H1 (cell line): ENCODE measurements around the gene COPS9. TPM values are rescaled to one million over a fixed set of nuclear protein-coding genes. Genes with fewer than 3 reads are reported as not detected.

Source experiments
- CTCF ChIA-PET: fragments of 300-600 bp; sonication (Branson Sonifier 250); formaldehyde crosslinking; loops from one replicate; lab custom pipeline; 2021; ENCODE audit not compliant: partially characterized antibody; lab: Charles Lee
- POLR2A ChIA-PET: fragments of 300-600 bp; sonication (Branson Sonifier 250); formaldehyde crosslinking; loops from one replicate; lab custom pipeline; 2021; ENCODE audit warnings: inconsistent platforms; ENCODE audit not compliant: partially characterized antibody; lab: Charles Lee
- DNase-seq, 2 experiments: peaks; one replicate each; pipeline versions ENCODE4 v3.0.0 to v3.0.0-alpha.2; 2010 to 2022; ENCODE audit warnings: low spot score in 2 of 2, low read depth in 1 of 2, mixed read lengths in 1 of 2
- FAIRE-seq: peaks from 2 replicates; lab custom pipeline; 2011; peaks lifted over from hg19 to GRCh38; lab: Jason Lieb, UNC
- H2AFZ ChIP-seq: 2 replicates; pipeline ENCODE4 v1.8.1; 2012; ENCODE audit warnings: low read length, inconsistent platforms
- H2AK5ac ChIP-seq: 2 replicates; pipeline ENCODE4 v1.6.1; 2013; ENCODE audit warnings: low read depth, low read length
- H2BK120ac ChIP-seq: replicated peaks from 2 replicates; pipeline ENCODE3; 2013; ENCODE audit warnings: low read depth, low read length, inconsistent platforms
- H2BK12ac ChIP-seq: 2 replicates; pipeline ENCODE4 v1.6.1; 2013; ENCODE audit warnings: low read depth, low read length
- H2BK15ac ChIP-seq: 2 replicates; pipeline ENCODE4 v1.6.1; 2013; ENCODE audit warnings: low read length
- H2BK20ac ChIP-seq: 2 replicates; pipeline ENCODE4 v1.6.1; 2013; ENCODE audit warnings: low read length
- H2BK5ac ChIP-seq: 2 replicates; pipeline ENCODE4 v1.6.1; 2013; ENCODE audit warnings: low read depth, low read length
- H3K14ac ChIP-seq: 2 replicates; pipeline ENCODE4 v1.6.1; 2013; ENCODE audit warnings: inconsistent platforms; ENCODE audit not compliant: insufficient read length
- H3K18ac ChIP-seq: 2 replicates; pipeline ENCODE4 v1.6.1; 2013; ENCODE audit warnings: low read length; ENCODE audit errors: extremely low read depth
- H3K23ac ChIP-seq: 2 replicates; pipeline ENCODE4 v1.6.1; 2013; ENCODE audit warnings: inconsistent platforms; ENCODE audit not compliant: insufficient read length
- H3K23me2 ChIP-seq: 2 replicates; pipeline ENCODE4 v1.6.1; 2013; ENCODE audit warnings: low read depth, low read length
- H3K27ac ChIP-seq: 2 replicates; pipeline ENCODE4 v1.6.1; 2011; ENCODE audit warnings: low read depth, low read length, inconsistent platforms
- H3K27me3 ChIP-seq, 4 experiments: replicated peaks in 1 of 4; 1 replicate in 1 of 4; 2 replicates in 3 of 4; pipeline versions ENCODE4 v1.6.1 to v1.8.1; 2011 to 2013; ENCODE audit warnings: low read length in 3 of 4, mild to moderate bottlenecking in 3 of 4, inconsistent platforms in 2 of 4, mixed read lengths in 2 of 4, moderate library complexity in 1 of 4; ENCODE audit not compliant: control insufficient read depth in 3 of 4, insufficient read depth in 3 of 4; ENCODE audit errors: extremely low read depth in 1 of 4
- H3K36me3 ChIP-seq, 4 experiments: 2 replicates each; pipeline versions ENCODE4 v1.6.1 to v1.8.1; 2011 to 2013; ENCODE audit warnings: mild to moderate bottlenecking in 4 of 4, low read length in 3 of 4, moderate library complexity in 2 of 4, control low read depth in 1 of 4, inconsistent platforms in 1 of 4; ENCODE audit not compliant: insufficient read depth in 4 of 4, control insufficient read depth in 2 of 4
- H3K4ac ChIP-seq: replicated peaks from 2 replicates; pipeline ENCODE3; 2013; ENCODE audit warnings: low read length, low read depth, mixed read lengths, inconsistent platforms; ENCODE audit not compliant: insufficient read length
- H3K4me1 ChIP-seq, 4 experiments: replicated peaks in 1 of 4; 1 replicate in 1 of 4; 2 replicates in 3 of 4; pipeline versions ENCODE4 v1.6.1 to v1.8.1; 2011 to 2013; ENCODE audit warnings: low read length in 3 of 4, inconsistent platforms in 2 of 4, mixed read lengths in 1 of 4; ENCODE audit not compliant: insufficient read depth in 4 of 4, control insufficient read depth in 3 of 4
- H3K4me2 ChIP-seq, 2 experiments: 2 replicates each; pipeline versions ENCODE4 v1.6.1 to v1.8.1; 2011 to 2013; ENCODE audit warnings: low read depth in 2 of 2, low read length in 2 of 2, control low read depth in 1 of 2, inconsistent platforms in 1 of 2, mild to moderate bottlenecking in 1 of 2; ENCODE audit not compliant: insufficient read depth in 1 of 2
- H3K4me3 ChIP-seq, 4 experiments: fragments of 200-600, 300-600 bp in 1 of 4; sonication (generic), shearing (Covaris generic), sonication (Bioruptor Twin) in 1 of 4; 2 replicates each; pipeline versions ENCODE4 v1.5.1 to v1.8.1; 2011 to 2016; ENCODE audit warnings: low read length in 4 of 4, low read depth in 3 of 4, control low read depth in 2 of 4, inconsistent platforms in 2 of 4, mild to moderate bottlenecking in 2 of 4, mixed read lengths in 1 of 4, moderate library complexity in 1 of 4; ENCODE audit not compliant: insufficient read depth in 2 of 4; ENCODE audit errors: extremely low read depth in 1 of 4
- H3K56ac ChIP-seq: replicated peaks from 2 replicates; pipeline ENCODE3; 2013; ENCODE audit warnings: low read depth, mild to moderate bottlenecking, mixed read lengths, low read length, inconsistent platforms; ENCODE audit not compliant: insufficient read length
- H3K79me1 ChIP-seq: 2 replicates; pipeline ENCODE4 v1.6.1; 2013; ENCODE audit warnings: low read depth, low read length, control low read depth
- H3K79me2 ChIP-seq, 2 experiments: 2 replicates each; pipeline versions ENCODE4 v1.6.1 to v1.8.1; 2012 to 2013; ENCODE audit warnings: low read length in 2 of 2, mild to moderate bottlenecking in 2 of 2, inconsistent platforms in 1 of 2; ENCODE audit not compliant: insufficient read depth in 2 of 2, control insufficient read depth in 1 of 2
- H3K9ac ChIP-seq, 4 experiments: replicated peaks in 1 of 4; 1 replicate in 1 of 4; 2 replicates in 3 of 4; pipeline versions ENCODE4 v1.6.1 to v1.8.1; 2011 to 2013; ENCODE audit warnings: low read depth in 3 of 4, low read length in 3 of 4, control low read depth in 2 of 4, mild to moderate bottlenecking in 2 of 4, moderate library complexity in 2 of 4, inconsistent platforms in 1 of 4; ENCODE audit errors: extremely low read depth in 1 of 4
- H3K9me3 ChIP-seq, 2 experiments: 2 replicates each; pipeline versions ENCODE4 v1.6.1 to v1.8.1; 2012 to 2013; ENCODE audit warnings: mild to moderate bottlenecking in 2 of 2, moderate library complexity in 2 of 2, control low read depth in 1 of 2, inconsistent platforms in 1 of 2, low read depth in 1 of 2, low read length in 1 of 2, mixed read lengths in 1 of 2; ENCODE audit not compliant: insufficient read depth in 2 of 2
- H4K20me1 ChIP-seq, 2 experiments: replicated peaks in 1 of 2; 2 replicates each; pipeline versions ENCODE3 to v1.8.1; 2011 to 2013; ENCODE audit warnings: inconsistent platforms in 2 of 2, low read length in 2 of 2, mild to moderate bottlenecking in 1 of 2; ENCODE audit not compliant: insufficient read depth in 2 of 2, control insufficient read depth in 1 of 2
- H4K5ac ChIP-seq: 2 replicates; pipeline ENCODE4 v1.6.1; 2013; ENCODE audit warnings: low read length, low read depth, mixed read lengths, inconsistent platforms; ENCODE audit not compliant: insufficient read length
- H4K8ac ChIP-seq: 2 replicates; pipeline ENCODE4 v1.8.0; 2013; ENCODE audit warnings: mild to moderate bottlenecking, moderate library complexity, low read length, inconsistent platforms; ENCODE audit not compliant: insufficient read depth; ENCODE audit errors: extremely low read depth
- H4K91ac ChIP-seq: replicated peaks from 2 replicates; pipeline ENCODE3; 2013; ENCODE audit warnings: low read length, mixed read lengths, inconsistent platforms; ENCODE audit not compliant: insufficient read length
- ASH2L ChIP-seq: fragments of 200-600, 300-600 bp; sonication (generic); IDR thresholded peaks from one replicate; pipeline ENCODE4 v1.7.1; 2017; ENCODE audit warnings: low read length
- CTBP2 ChIP-seq: IDR thresholded peaks from 2 replicates; pipeline ENCODE4 v1.7.0; 2011; ENCODE audit warnings: borderline replicate concordance, mild to moderate bottlenecking, moderate library complexity, mixed read lengths, low read length; ENCODE audit not compliant: insufficient read depth, insufficient read length
- HDAC6 ChIP-seq: IDR thresholded peaks from one replicate; pipeline ENCODE4 v1.7.1; 2012; ENCODE audit warnings: low read depth, mild to moderate bottlenecking, inconsistent platforms, low read length, moderate library complexity
- JUND ChIP-seq: IDR thresholded peaks from 2 replicates; pipeline ENCODE4 v1.6.1; 2011; ENCODE audit warnings: mild to moderate bottlenecking, improper control_type of control experiment, low read length
- KDM1A ChIP-seq: fragments of 200-600, 300-600 bp; sonication (generic); IDR thresholded peaks from 2 replicates; pipeline ENCODE4 v1.7.1; 2016; ENCODE audit warnings: mild to moderate bottlenecking, low read length, borderline replicate concordance
- NANOG ChIP-seq: IDR thresholded peaks from 2 replicates; pipeline ENCODE4 v1.6.1; 2011; ENCODE audit warnings: low read length, low read depth, mild to moderate bottlenecking, inconsistent platforms; ENCODE audit not compliant: insufficient read depth, poor library complexity, severe bottlenecking
- RBBP5 ChIP-seq: IDR thresholded peaks from 2 replicates; pipeline ENCODE4 v1.7.1; 2012; ENCODE audit warnings: low read depth, mild to moderate bottlenecking, inconsistent platforms, low read length, moderate library complexity, borderline replicate concordance
- ZNF274 ChIP-seq: IDR thresholded peaks from 2 replicates; pipeline ENCODE4 v1.7.0; 2012; ENCODE audit warnings: low read length, borderline replicate concordance; ENCODE audit errors: extremely low read depth
- WGBS, 2 experiments: shearing (Covaris generic) in 1 of 2; methylation state at CpG; one replicate each; pipeline versions ENCODE4 v1.1.6 to v1.1.7; 2013 to 2015; ENCODE audit warnings: low lambda C conversion rate in 2 of 2, mixed read lengths in 2 of 2, inconsistent platforms in 1 of 2, low coverage in 1 of 2, missing lambda C conversion rate in 1 of 2; ENCODE audit not compliant: insufficient replicate concordance in 2 of 2, insufficient coverage in 1 of 2, insufficient read length in 1 of 2; ENCODE audit errors: extremely low coverage in 1 of 2, missing lambda C conversion rate in 1 of 2; 5-methylcytosine and 5-hydroxymethylcytosine counted together
- polyA plus RNA-seq, 7 experiments: library from polyadenylated mRNA; depleted of rRNA in 3 of 7; stranded (reverse) in 5 of 7; unstranded in 2 of 7; fragments of >200 nt in 5 of 7; fragments of 200-250 nt in 2 of 7; gene quantifications; 1 replicate in 5 of 7; 2 replicates in 1 of 7; 4 replicates in 1 of 7; pipeline versions ENCODE4 v1.2.1 to v1.2.3, GENCODE V29; 2011 to 2013; ENCODE audit warnings: missing spikeins in 2 of 7, mixed read lengths in 2 of 7
- total RNA-seq: library from RNA; stranded (reverse); fragmentation: NEBNext Ultra II Directional; extraction: Animal tissue kit (Norgen Biotek cat#: 25700); gene quantifications from 2 replicates; pipeline ENCODE4 v1.2.1, GENCODE V29; 2021
- TF ChIP-seq, protein P1 (sequence below): IDR thresholded peaks from 2 replicates; pipeline ENCODE4 v1.6.1; 2011; ENCODE audit warnings: low read depth, mild to moderate bottlenecking, low read length; ENCODE audit not compliant: insufficient read depth

The COPS9 gene
- total and polyA plus RNA-seq, 2 of the 8 experiments (the other 6 are each of a cell fraction or from before 2014, with no cell fraction given), result 154 to 234 TPM

DNA sequence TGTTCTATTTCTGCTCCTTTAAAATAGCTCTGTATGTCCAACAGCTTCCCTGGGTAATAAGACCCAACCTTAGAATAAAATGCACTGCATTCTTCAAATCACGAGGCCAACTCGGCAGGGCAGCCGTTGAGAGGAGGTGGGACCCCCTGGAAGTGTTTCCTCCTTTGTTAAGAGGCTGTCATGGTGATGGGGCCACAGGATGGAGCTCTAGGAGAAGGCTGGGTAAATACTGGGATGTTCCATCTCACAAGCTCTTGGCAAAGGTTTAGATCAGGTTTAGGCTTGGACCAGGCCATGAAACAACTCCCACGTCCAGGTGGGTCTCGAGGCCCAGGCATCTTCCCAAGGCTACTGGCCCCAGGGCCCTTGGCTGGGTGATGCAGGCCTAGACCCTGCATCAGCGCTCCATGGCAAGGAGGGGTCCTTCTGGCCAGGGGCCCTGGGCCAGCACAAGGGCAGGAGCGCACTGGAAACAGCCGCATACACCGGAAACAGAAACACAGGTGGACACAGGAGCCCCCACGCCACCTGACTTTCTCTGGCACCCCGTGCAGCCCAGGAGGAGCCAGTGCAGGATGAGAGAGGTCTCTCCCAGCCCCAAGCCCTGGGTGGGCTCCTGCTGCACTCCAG, 43.2 kb upstream of the COPS9 start:
- FAIRE-seq (no peak), DNase-seq (no peak)
- H4K20me1 ChIP-seq, result no peaks in the 10 kb centered on the region
- POLR2A ChIA-PET, result no interaction called here
- H3K4me2 ChIP-seq, result no peak overlapping the region
- H2AK5ac ChIP-seq, result no peak overlapping the region
- no peaks in the 10 kb centered on the region for H3K36me3 ChIP-seq
- no peak overlapping the region for H2AFZ ChIP-seq
- H3K56ac ChIP-seq, result no peak overlapping the region
- CTCF ChIA-PET, result no interaction called here
- no peak overlapping the region for H3K18ac ChIP-seq
- no peaks in the 10 kb centered on the region for H3K79me2 ChIP-seq
- no peak overlapping the region for H2BK15ac ChIP-seq
- no peak overlapping the region for H3K23ac ChIP-seq
- no peak overlapping the region for H3K4ac ChIP-seq
- H2BK5ac ChIP-seq, result no peak overlapping the region
- no peak overlapping the region for H4K91ac ChIP-seq
- H2BK12ac ChIP-seq, result no peak overlapping the region
- no peaks in the 10 kb centered on the region; the same call in 1 of the 2 replicates for H3K23me2 ChIP-seq
- H3K14ac ChIP-seq, result no peak overlapping the region
- no peaks in the 10 kb centered on the region for H3K9me3 ChIP-seq
- H3K4me3 ChIP-seq, result no peak overlapping the region
- H3K27me3 ChIP-seq, result 0 out of 7 replicates have a peak, but pooled peaks cover 0 to 3% (median 0%) of the 10 kb centered on the region in 4 experiments
- no peaks in the 10 kb centered on the region for H3K79me1 ChIP-seq
- H4K8ac ChIP-seq, result no peak overlapping the region; the same call in 1 of the 2 replicates
- no peak overlapping the region for H3K9ac ChIP-seq
- H4K5ac ChIP-seq, result no peak overlapping the region
- no peaks in the 10 kb centered on the region; a peak in 1 of 7 replicates for H3K4me1 ChIP-seq
- no peak overlapping the region for H2BK20ac ChIP-seq
- H3K27ac ChIP-seq, result no peak overlapping the region
- no peak overlapping the region for H2BK120ac ChIP-seq
- WGBS, 2 experiments, result 92% methylated on average over 11 of the region's 11 CpGs; no CpG with 5 or more reads in 1 of the 2 experiments
- TF ChIP-seq NANOG, result no peak
- TF ChIP-seq KDM1A, result no peak
- no peak for TF ChIP-seq RBBP5
- TF ChIP-seq ZNF274, result no peak
- no peak for TF ChIP-seq JUND
- TF ChIP-seq CTBP2, result no peak
- TF ChIP-seq, protein P1, sequence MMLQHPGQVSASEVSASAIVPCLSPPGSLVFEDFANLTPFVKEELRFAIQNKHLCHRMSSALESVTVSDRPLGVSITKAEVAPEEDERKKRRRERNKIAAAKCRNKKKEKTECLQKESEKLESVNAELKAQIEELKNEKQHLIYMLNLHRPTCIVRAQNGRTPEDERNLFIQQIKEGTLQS, result no peak
- TF ChIP-seq ASH2L, result no peak
- TF ChIP-seq HDAC6, result no peak
